Uterus (tissue), 2 donors: ENCODE results near the gene SPSB2.

Experiments used
- POLR2A ChIP-seq, 2 donors: fragments of 450-650 bp; IDR thresholded peaks; one replicate each; pipeline ENCODE4 v1.6.1; 2016; ENCODE audit warnings: antibody characterized with exemption in 2 of 2, mild to moderate bottlenecking in 1 of 2, moderate library complexity in 1 of 2
- TF ChIP-seq, protein P1 (sequence below), 4 experiments: fragments of 200-600 bp in 2 of 4; fragments of 450-650 bp in 2 of 4; sonication (generic) in 2 of 4; IDR thresholded peaks; one replicate each; pipeline ENCODE4 v1.5.1; 2016 to 2019; ENCODE audit warnings: antibody characterized with exemption in 4 of 4, mild to moderate bottlenecking in 2 of 4, moderate library complexity in 1 of 4

GRCh38 chr12:6867413-6868210 lies 5.5 kb downstream of the SPSB2 start, which contains the start of gene TPI1:
- TF ChIP-seq, protein P1, sequence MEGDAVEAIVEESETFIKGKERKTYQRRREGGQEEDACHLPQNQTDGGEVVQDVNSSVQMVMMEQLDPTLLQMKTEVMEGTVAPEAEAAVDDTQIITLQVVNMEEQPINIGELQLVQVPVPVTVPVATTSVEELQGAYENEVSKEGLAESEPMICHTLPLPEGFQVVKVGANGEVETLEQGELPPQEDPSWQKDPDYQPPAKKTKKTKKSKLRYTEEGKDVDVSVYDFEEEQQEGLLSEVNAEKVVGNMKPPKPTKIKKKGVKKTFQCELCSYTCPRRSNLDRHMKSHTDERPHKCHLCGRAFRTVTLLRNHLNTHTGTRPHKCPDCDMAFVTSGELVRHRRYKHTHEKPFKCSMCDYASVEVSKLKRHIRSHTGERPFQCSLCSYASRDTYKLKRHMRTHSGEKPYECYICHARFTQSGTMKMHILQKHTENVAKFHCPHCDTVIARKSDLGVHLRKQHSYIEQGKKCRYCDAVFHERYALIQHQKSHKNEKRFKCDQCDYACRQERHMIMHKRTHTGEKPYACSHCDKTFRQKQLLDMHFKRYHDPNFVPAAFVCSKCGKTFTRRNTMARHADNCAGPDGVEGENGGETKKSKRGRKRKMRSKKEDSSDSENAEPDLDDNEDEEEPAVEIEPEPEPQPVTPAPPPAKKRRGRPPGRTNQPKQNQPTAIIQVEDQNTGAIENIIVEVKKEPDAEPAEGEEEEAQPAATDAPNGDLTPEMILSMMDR (IDR thresholded peaks at IDR 0.05) = peak in 1 of 4 experiments; percentile 28
- TF ChIP-seq POLR2A (IDR thresholded peaks at IDR 0.05) = peak; percentile 94 to 98
